HepG2 (cell line): ENCODE measurements around the gene CHKA. TPM values are rescaled to one million over a fixed set of nuclear protein-coding genes. Genes with fewer than 3 reads are reported as not detected.

Experiments
- ATAC-seq: fragments of 200-7000 bp; cut with Tn5 transposase; 3 replicates; pipeline ENCODE4 v1.9.1; 2020; ENCODE audit warnings: mild to moderate bottlenecking, moderate library complexity
- BruUV-seq: library from RNA; stranded (reverse); fragments of 400-500 nt; replicated peaks from 2 replicates; lab custom pipeline; 2021; lab: Mats Ljungman, UMichigan
- CTCF ChIA-PET: fragments of 300-600 bp; formaldehyde crosslinking; extraction: SDS; loops from one replicate; lab custom pipeline; 2021; ENCODE audit warnings: low total read pairs, inconsistent platforms, low intra/inter-chr PET ratio; lab: Yijun Ruan, JAX
- POLR2A ChIA-PET: fragments of 350-600 bp; sonication (Branson Sonifier 250); formaldehyde crosslinking; loops from one replicate; lab custom pipeline; 2020; ENCODE audit warnings: antibody characterized with exemption, inconsistent platforms; lab: Yijun Ruan, JAX
- DNase-seq: peaks from one replicate; pipeline ENCODE4 v3.0.0-alpha.2; 2015; ENCODE audit warnings: low spot score
- FAIRE-seq: peaks from 3 replicates; lab custom pipeline; 2011; peaks lifted over from hg19 to GRCh38; lab: Jason Lieb, UNC
- H2AFZ ChIP-seq: one replicate; pipeline ENCODE4 v1.6.1; 2011; ENCODE audit warnings: low read length, inconsistent platforms
- H3K27ac ChIP-seq: fragments of 300-600 bp; 3 replicates; pipeline ENCODE4 v1.8.0; 2011; ENCODE audit warnings: mixed run types, mild to moderate bottlenecking, mixed read lengths, low read length, inconsistent platforms; ENCODE audit not compliant: insufficient read depth; ENCODE audit errors: extremely low read length
- H3K27me3 ChIP-seq, 2 experiments: fragments of 200-600 bp in 1 of 2; 2 replicates in 1 of 2; 3 replicates in 1 of 2; pipeline versions ENCODE4 v1.6.0 to v1.8.0; 2011; ENCODE audit warnings: low read length in 2 of 2, mild to moderate bottlenecking in 2 of 2, moderate library complexity in 2 of 2, inconsistent platforms in 1 of 2; ENCODE audit not compliant: insufficient read depth in 2 of 2, control insufficient read depth in 1 of 2
- H3K36me3 ChIP-seq, 2 experiments: fragments of 200-600 bp in 1 of 2; replicated peaks in 1 of 2; 2 replicates in 1 of 2; 3 replicates in 1 of 2; pipeline versions ENCODE4 v1.5.1 to v1.8.0; 2011; ENCODE audit warnings: low read length in 2 of 2, inconsistent platforms in 1 of 2; ENCODE audit not compliant: insufficient read depth in 2 of 2, control insufficient read depth in 1 of 2
- H3K4me1 ChIP-seq: 2 replicates; pipeline ENCODE4 v1.5.1; 2012; ENCODE audit warnings: low read length, inconsistent platforms; ENCODE audit not compliant: insufficient read depth
- H3K4me2 ChIP-seq: 2 replicates; pipeline ENCODE4 v1.6.0; 2011; ENCODE audit warnings: low read depth, low read length, inconsistent platforms
- H3K4me3 ChIP-seq, 3 experiments: fragments of 200-600 bp in 1 of 3; sonication (generic), shearing (Covaris generic) in 1 of 3; replicated peaks in 1 of 3; 2 replicates each; pipeline ENCODE4 v1.5.1; 2011 to 2016; ENCODE audit warnings: low read length in 3 of 3, inconsistent platforms in 2 of 3, low read depth in 2 of 3, mild to moderate bottlenecking in 2 of 3, control low read depth in 1 of 3, mixed read lengths in 1 of 3; ENCODE audit not compliant: insufficient read depth in 1 of 3
- H3K79me2 ChIP-seq: one replicate; pipeline ENCODE4 v1.6.1; 2011; ENCODE audit warnings: low read length, inconsistent platforms; ENCODE audit not compliant: insufficient read depth
- H3K9ac ChIP-seq: 2 replicates; pipeline ENCODE4 v1.6.0; 2011; ENCODE audit warnings: mild to moderate bottlenecking, low read depth, low read length, inconsistent platforms; ENCODE audit not compliant: insufficient read depth
- H3K9me3 ChIP-seq: 2 replicates; pipeline ENCODE4 v1.5.1; 2012; ENCODE audit warnings: mild to moderate bottlenecking, low read length
- H4K20me1 ChIP-seq: 2 replicates; pipeline ENCODE4 v1.6.0; 2011; ENCODE audit warnings: inconsistent platforms, mild to moderate bottlenecking, low read length, moderate library complexity; ENCODE audit not compliant: insufficient read depth
- AHR ChIP-seq: IDR thresholded peaks from 2 replicates; pipeline ENCODE4 v1.6.1; 2018; ENCODE audit warnings: missing genetic modification reagents, missing compliant biosample characterization
- CBX5 ChIP-seq: sonication (generic); formaldehyde crosslinking; IDR thresholded peaks from 2 replicates; pipeline ENCODE4 v1.4.0; 2020; ENCODE audit warnings: missing genetic modification reagents, borderline replicate concordance
- GPBP1L1 ChIP-seq: sonication (generic); formaldehyde crosslinking; IDR thresholded peaks from 2 replicates; pipeline ENCODE4 v1.5.0; 2020; ENCODE audit warnings: mild to moderate bottlenecking, missing genetic modification reagents
- GZF1 ChIP-seq: sonication (generic); formaldehyde crosslinking; IDR thresholded peaks from 2 replicates; pipeline ENCODE4 v1.5.1; 2020; ENCODE audit warnings: mild to moderate bottlenecking, missing genetic modification reagents
- HES4 ChIP-seq: sonication (generic); formaldehyde crosslinking; IDR thresholded peaks from 2 replicates; pipeline ENCODE4 v1.9.0; 2021; ENCODE audit warnings: mild to moderate bottlenecking, missing genetic modification reagents, borderline replicate concordance
- KMT2A ChIP-seq: sonication (generic); formaldehyde crosslinking; IDR thresholded peaks from 2 replicates; pipeline ENCODE4 v1.4.0; 2020; ENCODE audit warnings: missing genetic modification reagents
- POLR2AphosphoS2 ChIP-seq: IDR thresholded peaks from 2 replicates; pipeline ENCODE4 v1.6.1; 2011; ENCODE audit warnings: low read depth, low read length, improper control_type of control experiment
- SMARCC2 ChIP-seq: fragments of 450-650 bp; IDR thresholded peaks from 2 replicates; pipeline ENCODE4 v1.6.1; 2017; ENCODE audit warnings: antibody characterized with exemption, mild to moderate bottlenecking
- TAF1 ChIP-seq: sonication (generic); formaldehyde crosslinking; IDR thresholded peaks from 2 replicates; pipeline ENCODE4 v1.4.0; 2020; ENCODE audit warnings: missing genetic modification reagents
- ZBTB38 ChIP-seq: sonication (generic); formaldehyde crosslinking; IDR thresholded peaks from 2 replicates; pipeline ENCODE4 v1.5.1; 2020; ENCODE audit warnings: mild to moderate bottlenecking, missing genetic modification reagents
- ZNF33B ChIP-seq: sonication (generic); formaldehyde crosslinking; IDR thresholded peaks from 2 replicates; pipeline ENCODE4 v1.5.1; 2020; ENCODE audit warnings: mild to moderate bottlenecking, missing genetic modification reagents
- ZNF496 ChIP-seq: sonication (generic); formaldehyde crosslinking; IDR thresholded peaks from 2 replicates; pipeline ENCODE4 v1.8.1; 2023; ENCODE audit warnings: mild to moderate bottlenecking, moderate library complexity, missing genetic modification reagents; ENCODE audit not compliant: insufficient replicate concordance
- ZNF564 ChIP-seq: sonication (generic); formaldehyde crosslinking; IDR thresholded peaks from 2 replicates; pipeline ENCODE4 v1.8.1; 2023; ENCODE audit warnings: mild to moderate bottlenecking, missing genetic modification reagents
- WGBS: methylation state at CpG from one replicate; pipeline ENCODE4 v1.1.6; 2017; ENCODE audit warnings: low lambda C conversion rate; 5-methylcytosine and 5-hydroxymethylcytosine counted together
- in situ Hi-C: cut with HindIII; loops from 2 replicates; pipeline ENCODE4 v1.10.0; 2017; ENCODE audit warnings: low pct_unique_long_range_greater_than_20kb; ENCODE audit not compliant: extremely low pct_ligation_motif_present
- intact Hi-C: fragments of 100-400 bp; cut with micrococcal nuclease; formaldehyde crosslinking; loops from one replicate; pipeline ENCODE4 v1.10.0; 2022; ENCODE audit not compliant: unreplicated experiment
- polyA plus RNA-seq, 8 experiments: library from polyadenylated mRNA; depleted of rRNA in 3 of 8; stranded (reverse) in 7 of 8; unstranded in 1 of 8; fragments of >200 nt; fragmentation: Illumina TruSeq in 4 of 8; extraction: Trizol in 4 of 8; gene quantifications; 2 replicates each; pipeline versions ENCODE4 v1.2.1 to v1.2.3, GENCODE V29; 2011 to 2016; ENCODE audit warnings: low read depth in 4 of 8, missing spikeins in 1 of 8, mixed read lengths in 1 of 8; ENCODE audit not compliant: insufficient read depth in 1 of 8
- total RNA-seq, 5 experiments: library from RNA; depleted of rRNA; stranded (reverse); fragments of >200 nt; fragmentation: Illumina TruSeq; extraction: Trizol; gene quantifications; 2 replicates each; pipeline ENCODE4 v1.2.3, GENCODE V29; 2016; ENCODE audit warnings: low read depth in 1 of 5
- TF ChIP-seq, protein P1 (sequence below): sonication (generic); formaldehyde crosslinking; IDR thresholded peaks from 2 replicates; pipeline ENCODE4 v1.4.0; 2020; ENCODE audit warnings: missing genetic modification reagents, mild to moderate bottlenecking, borderline replicate concordance

CHKA gene
- total and polyA plus RNA-seq, 2 of the 13 experiments (the other 11 are each of a cell fraction or from before 2014, with no cell fraction given) = 71.6 to 92.7 TPM

DNA sequence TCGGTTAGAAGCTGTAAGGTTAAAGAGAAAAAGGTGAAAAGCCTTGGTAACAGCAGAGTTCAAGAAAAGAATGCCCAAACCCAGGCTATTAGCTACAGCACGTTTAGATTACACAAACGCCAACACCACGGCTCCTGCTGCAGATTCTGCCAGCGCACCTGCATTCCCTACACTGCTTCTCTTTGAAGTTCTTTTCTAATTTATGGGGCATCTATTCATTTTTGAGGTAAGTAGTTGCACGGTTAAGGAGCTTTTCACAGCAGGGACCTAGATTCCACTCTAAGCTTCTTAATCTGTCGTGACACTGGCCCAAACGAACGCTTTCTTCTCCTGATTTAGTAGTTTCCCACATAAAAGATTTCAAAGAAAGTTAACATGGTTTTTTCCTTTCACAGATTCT lies 38.0 kb upstream of the CHKA start:
- no peak overlapping the region for H3K4me2 ChIP-seq
- no peak for FAIRE-seq

More for the DNA sequence above, 38.0 kb upstream of the CHKA start:
- Histone ChIP-seq H3K4me3 (no peak overlapping the region), H3K79me2 (no peaks in the 10 kb centered on the region), H3K4me1 (peaks cover 5% of the 10 kb centered on the region)
- no TSS peak for BruUV-seq
- POLR2A ChIA-PET = interaction anchor here (0.8 to 2.5 kb wide), 3 partner anchors 10 to 14 kb away, joined by 3 to 7 read pairs (median 3); no protein-coding TSS in a partner anchor
- DNase-seq = no peak
- in situ Hi-C loops = no loop called here
- TF ChIP-seq TAF1 (CRISPR knock-in tag) (no peak), ZNF496 (no peak), SMARCC2 (no peak), HES4 (CRISPR knock-in tag) (no peak), POLR2AphosphoS2 (no peak), AHR (no peak), CBX5 (CRISPR knock-in tag) (no peak), ZNF33B (no peak), ZBTB38 (no peak), GZF1 (CRISPR knock-in tag) (no peak), ZNF564 (no peak), KMT2A (CRISPR knock-in tag) (no peak), GPBP1L1 (CRISPR knock-in tag) (no peak)
- TF ChIP-seq, protein P1, sequence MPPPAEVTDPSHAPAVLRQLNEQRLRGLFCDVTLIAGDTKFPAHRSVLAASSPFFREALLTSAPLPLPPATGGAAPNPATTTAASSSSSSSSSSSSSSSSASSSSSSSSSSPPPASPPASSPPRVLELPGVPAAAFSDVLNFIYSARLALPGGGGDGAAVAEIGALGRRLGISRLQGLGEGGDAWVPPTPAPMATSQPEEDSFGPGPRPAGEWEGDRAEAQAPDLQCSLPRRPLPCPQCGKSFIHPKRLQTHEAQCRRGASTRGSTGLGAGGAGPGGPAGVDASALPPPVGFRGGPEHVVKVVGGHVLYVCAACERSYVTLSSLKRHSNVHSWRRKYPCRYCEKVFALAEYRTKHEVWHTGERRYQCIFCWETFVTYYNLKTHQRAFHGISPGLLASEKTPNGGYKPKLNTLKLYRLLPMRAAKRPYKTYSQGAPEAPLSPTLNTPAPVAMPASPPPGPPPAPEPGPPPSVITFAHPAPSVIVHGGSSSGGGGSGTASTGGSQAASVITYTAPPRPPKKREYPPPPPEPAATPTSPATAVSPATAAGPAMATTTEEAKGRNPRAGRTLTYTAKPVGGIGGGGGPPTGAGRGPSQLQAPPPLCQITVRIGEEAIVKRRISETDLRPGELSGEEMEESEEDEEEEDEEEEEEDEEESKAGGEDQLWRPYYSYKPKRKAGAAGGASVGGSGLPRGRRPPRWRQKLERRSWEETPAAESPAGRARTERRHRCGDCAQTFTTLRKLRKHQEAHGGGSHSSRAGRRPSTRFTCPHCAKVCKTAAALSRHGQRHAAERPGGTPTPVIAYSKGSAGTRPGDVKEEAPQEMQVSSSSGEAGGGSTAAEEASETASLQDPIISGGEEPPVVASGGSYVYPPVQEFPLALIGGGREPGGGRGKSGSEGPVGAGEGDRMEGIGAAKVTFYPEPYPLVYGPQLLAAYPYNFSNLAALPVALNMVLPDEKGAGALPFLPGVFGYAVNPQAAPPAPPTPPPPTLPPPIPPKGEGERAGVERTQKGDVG (CRISPR knock-in tag) = no peak
- TF ChIP-seq, all 625 proteins: peak for 0
- Histone ChIP-seq H3K9me3 (no peaks in the 10 kb centered on the region), H3K27ac (no peak overlapping the region), H4K20me1 (no peaks in the 10 kb centered on the region), H3K9ac (no peak overlapping the region), H3K36me3 (peaks cover 3 to 19% of the 10 kb centered on the region in 2 experiments), H2AFZ (no peak overlapping the region), H3K27me3 (no peaks in the 10 kb centered on the region)
- ATAC-seq = no peak
- 95% methylated on average over 9 of the region's 9 CpGs for WGBS
- CTCF ChIA-PET = no interaction called here
- intact Hi-C loops = no loop called here
